ENCODE data around the gene ZBTB43.

ZBTB43 gene

GRCh38 chr9:126869368-126869767 lies 64.5 kb downstream of the ZBTB43 start:
- H3K4me1 ChIP-seq (ENCODE audit: insufficient read depth, low read length, poor library complexity, severe bottlenecking): peaks cover 24% of the 10 kb centered on the region

GRCh38 chr9:126872516-126872915 lies 67.7 kb downstream of the ZBTB43 start:
- Histone ChIP-seq H4K20me1 (ENCODE audit: insufficient read depth, low read length, poor library complexity, severe bottlenecking) (peaks cover 9% of the 10 kb centered on the region), H3K4me2 (ENCODE audit: low read depth, low read length, poor library complexity, severe bottlenecking) (peak overlapping the region; percentile 22), H3K9ac (ENCODE audit: low read depth, low read length, poor library complexity, severe bottlenecking) (no peak overlapping the region), H3K4me1 (ENCODE audit: insufficient read depth, low read length, poor library complexity, severe bottlenecking) (peaks cover 32% of the 10 kb centered on the region), H3K4me3 (ENCODE audit: low read length, poor library complexity, severe bottlenecking) (no peak overlapping the region), H3F3A (ENCODE audit: low read depth) (0 out of 2 replicates have a peak, but pooled peaks cover 3% of the 10 kb centered on the region), H3K9me2 (replicated peaks; ENCODE audit: low read depth, low read length) (no peaks in the 10 kb centered on the region), H3K79me2 (ENCODE audit: insufficient read depth, low read length) (peaks cover 34% of the 10 kb centered on the region), H3K36me3 (ENCODE audit: insufficient read depth, low read length) (no peaks in the 10 kb centered on the region), H3K9me3 (ENCODE audit: insufficient read depth, low read depth, low read length) (no peaks in the 10 kb centered on the region), H2AFZ (ENCODE audit: low read length) (no peak overlapping the region), H3K27me3 (ENCODE audit: insufficient read depth, low read length, poor library complexity, severe bottlenecking) (no peaks in the 10 kb centered on the region)
- TF ChIP-seq, protein P1, sequence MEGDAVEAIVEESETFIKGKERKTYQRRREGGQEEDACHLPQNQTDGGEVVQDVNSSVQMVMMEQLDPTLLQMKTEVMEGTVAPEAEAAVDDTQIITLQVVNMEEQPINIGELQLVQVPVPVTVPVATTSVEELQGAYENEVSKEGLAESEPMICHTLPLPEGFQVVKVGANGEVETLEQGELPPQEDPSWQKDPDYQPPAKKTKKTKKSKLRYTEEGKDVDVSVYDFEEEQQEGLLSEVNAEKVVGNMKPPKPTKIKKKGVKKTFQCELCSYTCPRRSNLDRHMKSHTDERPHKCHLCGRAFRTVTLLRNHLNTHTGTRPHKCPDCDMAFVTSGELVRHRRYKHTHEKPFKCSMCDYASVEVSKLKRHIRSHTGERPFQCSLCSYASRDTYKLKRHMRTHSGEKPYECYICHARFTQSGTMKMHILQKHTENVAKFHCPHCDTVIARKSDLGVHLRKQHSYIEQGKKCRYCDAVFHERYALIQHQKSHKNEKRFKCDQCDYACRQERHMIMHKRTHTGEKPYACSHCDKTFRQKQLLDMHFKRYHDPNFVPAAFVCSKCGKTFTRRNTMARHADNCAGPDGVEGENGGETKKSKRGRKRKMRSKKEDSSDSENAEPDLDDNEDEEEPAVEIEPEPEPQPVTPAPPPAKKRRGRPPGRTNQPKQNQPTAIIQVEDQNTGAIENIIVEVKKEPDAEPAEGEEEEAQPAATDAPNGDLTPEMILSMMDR (conservative IDR thresholded peaks at IDR 0.05; ENCODE audit: low read length): no peak
- no peak for TF ChIP-seq EZH2phosphoT487 (IDR thresholded peaks at IDR 0.05; ENCODE audit: borderline replicate concordance)

More at GRCh38 chr9:126869368-126869767, 64.5 kb downstream of the ZBTB43 start:
- Histone ChIP-seq H3F3A (ENCODE audit: low read depth) (no peaks in the 10 kb centered on the region), H3K4me2 (ENCODE audit: low read depth, low read length, poor library complexity, severe bottlenecking) (no peak overlapping the region), H3K9me2 (replicated peaks; ENCODE audit: low read depth, low read length) (no peaks in the 10 kb centered on the region), H2AFZ (ENCODE audit: low read length) (no peak overlapping the region), H3K9ac (ENCODE audit: low read depth, low read length, poor library complexity, severe bottlenecking) (no peak overlapping the region), H3K79me2 (ENCODE audit: insufficient read depth, low read length) (peaks cover 53% of the 10 kb centered on the region), H4K20me1 (ENCODE audit: insufficient read depth, low read length, poor library complexity, severe bottlenecking) (peaks cover 13% of the 10 kb centered on the region), H3K9me3 (ENCODE audit: insufficient read depth, low read depth, low read length) (no peaks in the 10 kb centered on the region), H3K27me3 (ENCODE audit: insufficient read depth, low read length, poor library complexity, severe bottlenecking) (no peaks in the 10 kb centered on the region), H3K4me3 (ENCODE audit: low read length, poor library complexity, severe bottlenecking) (no peak overlapping the region), H3K36me3 (ENCODE audit: insufficient read depth, low read length) (no peaks in the 10 kb centered on the region)
- TF ChIP-seq EZH2phosphoT487 (IDR thresholded peaks at IDR 0.05; ENCODE audit: borderline replicate concordance): no peak
- TF ChIP-seq, protein P1 (conservative IDR thresholded peaks at IDR 0.05; ENCODE audit: low read length): no peak

DNA sequence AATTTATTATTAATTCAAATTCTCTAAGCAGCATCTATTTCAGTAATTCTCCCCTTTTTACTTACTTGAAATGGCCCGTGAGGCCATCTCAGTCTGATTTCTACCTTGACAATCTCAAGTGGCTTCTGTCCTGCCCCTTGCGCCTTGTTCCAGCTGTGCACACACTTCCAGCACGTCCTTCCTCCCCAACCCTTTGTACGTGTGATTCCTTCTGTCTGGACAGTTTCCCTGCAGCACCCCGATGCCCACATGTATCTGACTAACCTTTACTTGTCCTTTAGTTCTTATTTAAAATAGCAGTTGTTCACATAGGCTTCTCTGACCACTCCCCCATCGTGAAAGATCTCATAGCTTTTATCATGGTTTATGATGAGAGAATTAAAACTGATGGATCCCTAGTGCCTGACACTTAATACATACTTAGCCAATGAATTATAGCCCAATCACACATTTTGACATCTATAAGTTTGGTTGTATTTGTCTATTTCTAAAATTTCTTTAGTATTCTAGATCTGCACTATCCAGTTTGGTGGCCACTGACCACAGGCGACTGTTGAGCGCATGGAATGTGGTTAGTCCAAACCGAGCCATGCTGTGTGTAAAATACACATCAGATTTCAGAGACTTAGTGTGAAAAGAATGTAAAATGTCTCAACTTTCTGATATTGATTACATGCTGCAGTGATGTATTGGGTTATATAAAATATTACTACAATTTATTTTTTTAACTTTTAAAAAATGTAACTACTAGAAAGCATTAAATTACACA lies 69.9 kb downstream of the ZBTB43 start:
- H3K79me2 ChIP-seq (ENCODE audit: insufficient read depth, low read length): peaks cover 12% of the 10 kb centered on the region; the same call in 1 of the 2 replicates
- no peak for TF ChIP-seq EZH2phosphoT487 (IDR thresholded peaks at IDR 0.05; ENCODE audit: borderline replicate concordance)
- TF ChIP-seq, protein P1 (conservative IDR thresholded peaks at IDR 0.05; ENCODE audit: low read length): no peak
- no peak overlapping the region for H3K9ac ChIP-seq (ENCODE audit: low read depth, low read length, poor library complexity, severe bottlenecking)

More for the DNA sequence above, 69.9 kb downstream of the ZBTB43 start:
- no peaks in the 10 kb centered on the region for H3K9me3 ChIP-seq (ENCODE audit: insufficient read depth, low read depth, low read length)
- no peak overlapping the region for H2AFZ ChIP-seq (ENCODE audit: low read length)
- no peaks in the 10 kb centered on the region for H3K9me2 ChIP-seq (replicated peaks; ENCODE audit: low read depth, low read length)
- peaks cover 18% of the 10 kb centered on the region for H3K4me1 ChIP-seq (ENCODE audit: insufficient read depth, low read length, poor library complexity, severe bottlenecking)
- H4K20me1 ChIP-seq (ENCODE audit: insufficient read depth, low read length, poor library complexity, severe bottlenecking): peaks cover 9% of the 10 kb centered on the region
- H3F3A ChIP-seq (ENCODE audit: low read depth): 0 out of 2 replicates have a peak, but pooled peaks cover 3% of the 10 kb centered on the region
- H3K36me3 ChIP-seq (ENCODE audit: insufficient read depth, low read length): peaks cover 8% of the 10 kb centered on the region; the same call in 1 of the 2 replicates
- H3K4me3 ChIP-seq (ENCODE audit: low read length, poor library complexity, severe bottlenecking): no peak overlapping the region
- H3K4me2 ChIP-seq (ENCODE audit: low read depth, low read length, poor library complexity, severe bottlenecking): no peak overlapping the region
- H3K27me3 ChIP-seq (ENCODE audit: insufficient read depth, low read length, poor library complexity, severe bottlenecking): no peaks in the 10 kb centered on the region
